Thoracic aorta endothelial cell (primary cell): ENCODE results near the gene PTCHD1. TPM values are rescaled to one million over a fixed set of nuclear protein-coding genes. Genes with fewer than 3 reads are reported as not detected.

Experiments
- total RNA-seq: library from RNA; depleted of rRNA; stranded (reverse); fragments of >200 nt; gene quantifications from 2 replicates; pipeline ENCODE4 v1.2.3, GENCODE V29; 2012

Gene PTCHD1
- total RNA-seq = not detected in 2 replicates

DNA sequence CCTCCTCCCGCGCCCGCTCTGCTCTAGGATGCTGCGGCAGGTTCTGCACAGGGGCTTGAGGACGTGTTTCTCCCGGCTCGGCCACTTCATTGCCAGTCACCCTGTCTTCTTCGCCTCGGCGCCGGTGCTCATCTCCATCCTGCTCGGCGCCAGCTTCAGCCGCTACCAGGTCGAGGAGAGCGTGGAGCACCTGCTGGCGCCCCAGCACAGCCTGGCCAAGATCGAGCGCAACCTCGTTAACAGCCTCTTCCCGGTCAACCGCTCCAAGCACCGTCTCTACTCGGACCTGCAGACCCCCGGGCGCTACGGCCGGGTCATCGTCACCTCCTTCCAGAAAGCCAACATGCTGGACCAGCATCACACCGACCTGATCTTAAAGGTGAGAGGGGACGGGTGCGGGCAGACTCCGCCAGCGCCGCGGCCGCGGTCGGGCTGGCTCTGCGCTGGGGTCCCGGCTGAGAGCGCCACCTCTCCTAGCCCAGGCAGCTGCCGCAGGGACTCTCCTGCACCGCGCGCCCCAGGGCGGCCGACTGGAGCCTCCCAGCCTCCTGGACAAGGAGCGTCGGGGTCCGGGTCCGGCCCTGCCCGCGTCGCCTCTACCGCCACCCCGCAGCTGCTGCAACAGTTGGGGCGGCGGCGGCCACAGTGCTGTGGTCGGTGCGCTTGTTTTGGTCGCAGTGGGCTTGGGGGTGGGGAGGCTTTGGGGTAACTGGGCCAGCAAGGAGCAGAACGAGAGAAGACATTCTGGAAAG is at the start of gene PTCHD1:
Gene PTCHD1, plus strand, starts transcription at position 2 of the 752 bp plus-strand sequence. Its CDS starts 27 bp downstream, at position 29.

